Sigmoid colon (tissue), 7 donors: ENCODE measurements around the gene ZSWIM2. TPM values are rescaled to one million over a fixed set of nuclear protein-coding genes. Genes with fewer than 3 reads are reported as not detected.
"Not testable (repeated sequence)": the region's sequence is repeated elsewhere in the genome, so short reads cannot be mapped to it uniquely, and the experiment has no call there.

Experiments used
- DNase-seq: peaks from one replicate; pipeline ENCODE4 v3.0.0-alpha.2; 2019
- H3K27ac ChIP-seq, 4 donors: fragments of 200-600 bp; sonication (generic); one replicate each; pipeline ENCODE4 v1.5.1; 2016 to 2019; ENCODE audit warnings: mild to moderate bottlenecking in 1 of 4
- H3K27me3 ChIP-seq, 3 donors: fragments of 200-600 bp; sonication (generic); one replicate each; pipeline ENCODE4 v1.5.1; 2019; ENCODE audit warnings: mild to moderate bottlenecking in 1 of 3
- H3K36me3 ChIP-seq, 4 donors: fragments of 200-600 bp; sonication (generic); one replicate each; pipeline ENCODE4 v1.5.1; 2016 to 2019
- H3K4me1 ChIP-seq, 4 donors: fragments of 200-600 bp; sonication (generic); one replicate each; pipeline ENCODE4 v1.5.1; 2017 to 2019
- H3K4me3 ChIP-seq, 4 donors: fragments of 200-600 bp; sonication (generic); one replicate each; pipeline ENCODE4 v1.5.1; 2017 to 2019; ENCODE audit warnings: mild to moderate bottlenecking in 2 of 4, moderate library complexity in 1 of 4
- H3K9me3 ChIP-seq, 4 donors: fragments of 200-600 bp in 3 of 4; sonication (generic) in 3 of 4; one replicate each; pipeline versions ENCODE4 v1.5.1 to v1.6.1; 2013 to 2019
- EP300 ChIP-seq, 4 donors: sonication (generic); formaldehyde crosslinking; IDR thresholded peaks; one replicate each; pipeline ENCODE4 v1.6.1; 2017; ENCODE audit warnings: antibody characterized with exemption in 4 of 4
- POLR2A ChIP-seq, 2 donors: fragments of 450-650 bp; IDR thresholded peaks; one replicate each; pipeline ENCODE4 v1.6.1; 2016; ENCODE audit warnings: antibody characterized with exemption in 2 of 2, mild to moderate bottlenecking in 2 of 2, moderate library complexity in 2 of 2
- POLR2AphosphoS5 ChIP-seq, 4 donors: sonication (generic); formaldehyde crosslinking; IDR thresholded peaks; one replicate each; pipeline ENCODE4 v1.6.1; 2017; ENCODE audit warnings: antibody characterized with exemption in 4 of 4
- WGBS, 2 donors: extraction: QIAGEN DNeasy Blood & Tissue Kit; methylation state at CpG; one replicate each; pipeline ENCODE4 v1.1.7; 2013; 5-methylcytosine and 5-hydroxymethylcytosine counted together
- intact Hi-C: fragments of 100-400 bp; cut with DNase I; formaldehyde crosslinking; loops from one replicate; pipeline ENCODE4 v1.15.1; 2023
- polyA plus RNA-seq, 3 donors: library from polyadenylated mRNA; stranded (reverse); fragments of 200-250 nt; gene quantifications; one replicate each; pipeline ENCODE4 v1.2.3, GENCODE V29; 2013
- total RNA-seq, 4 donors: library from RNA; depleted of rRNA; stranded (reverse); fragments of >200 nt; gene quantifications; one replicate each; pipeline ENCODE4 v1.1.0, GENCODE V29; 2016
- TF ChIP-seq, protein P1 (sequence below), 4 experiments: fragments of 450-650 bp in 3 of 4; fragments of 200-600 bp in 1 of 4; IDR thresholded peaks; one replicate each; pipeline ENCODE4 v1.5.1; 2016 to 2019; ENCODE audit warnings: antibody characterized with exemption in 4 of 4, mild to moderate bottlenecking in 3 of 4, moderate library complexity in 2 of 4
- donor health status: healthy with polysubstance abuse.
- donor health status: Bipolar disorder and iron deficiency.
- donor health status: healthy.

Gene ZSWIM2, protein sequence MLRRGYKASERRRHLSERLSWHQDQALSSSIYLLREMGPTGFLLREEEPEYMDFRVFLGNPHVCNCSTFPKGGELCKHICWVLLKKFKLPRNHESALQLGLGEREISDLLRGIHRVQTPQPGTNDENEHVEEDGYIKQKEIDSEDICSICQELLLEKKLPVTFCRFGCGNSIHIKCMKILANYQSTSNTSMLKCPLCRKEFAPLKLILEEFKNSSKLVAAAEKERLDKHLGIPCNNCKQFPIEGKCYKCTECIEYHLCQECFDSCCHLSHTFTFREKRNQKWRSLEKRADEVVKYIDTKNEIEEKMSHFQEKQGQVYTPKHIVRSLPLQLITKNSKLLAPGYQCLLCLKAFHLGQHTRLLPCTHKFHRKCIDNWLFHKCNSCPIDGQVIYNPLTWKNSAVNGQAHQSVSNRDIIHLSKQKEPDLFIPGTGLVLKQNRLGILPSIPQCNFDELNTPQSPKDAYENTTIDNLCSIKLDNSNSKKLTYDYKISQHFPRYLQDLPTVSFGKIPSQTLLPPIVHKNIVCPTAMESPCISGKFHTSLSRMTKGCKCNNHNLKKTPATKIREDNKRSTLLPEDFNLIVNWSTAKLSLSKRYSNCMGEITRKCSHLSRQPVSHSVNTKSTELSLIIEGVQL
- total RNA-seq (not detected), polyA plus RNA-seq (not detected)

DNA sequence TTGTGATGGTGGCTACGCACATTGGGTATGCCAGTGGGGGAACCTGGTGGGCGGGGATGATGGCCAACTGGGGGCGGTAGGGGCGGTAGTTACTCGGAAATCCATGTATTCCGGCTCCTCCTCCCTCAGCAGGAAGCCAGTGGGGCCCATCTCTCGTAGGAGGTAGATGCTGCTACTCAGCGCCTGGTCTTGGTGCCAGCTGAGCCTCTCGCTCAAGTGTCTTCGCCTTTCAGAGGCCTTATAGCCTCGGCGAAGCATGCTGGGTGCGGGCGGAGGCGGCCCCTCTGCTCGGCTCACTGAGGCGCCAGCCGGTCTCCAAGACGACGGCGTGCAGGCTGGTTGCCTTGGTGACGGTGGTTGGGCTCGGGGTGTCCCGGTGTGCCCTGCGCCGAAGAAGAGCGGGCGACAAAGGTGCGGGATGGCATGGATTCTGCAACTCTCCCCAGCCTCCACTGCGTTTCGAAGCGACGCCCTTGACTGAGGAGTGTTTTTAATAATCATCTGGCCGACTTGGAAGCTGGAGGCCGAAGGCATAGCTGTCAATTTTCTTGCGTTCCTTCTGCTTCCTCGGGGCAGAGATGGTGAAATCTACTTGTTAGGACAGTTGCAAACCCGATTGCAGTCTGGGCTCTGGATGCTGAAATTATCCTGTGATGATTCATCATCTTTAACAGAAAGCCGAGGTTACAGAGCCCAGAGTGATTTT lies at the start of gene ZSWIM2:
TSS of gene ZSWIM2 (minus strand) at position 298 of the 706 bp plus-strand sequence. CDS start at position 258, 40 bp downstream.
- H3K27ac ChIP-seq, result peak within 1 kb of the TSS in 1 of 4 donors; percentile 5
- intact Hi-C loops, result no loop called here
- peaks cover 0 to 4% (median 0%) of the 10 kb centered on the region in 4 donors for H3K9me3 ChIP-seq
- peak; percentile 70 for DNase-seq
- peaks cover 0 to 10% (median 8%) of the 10 kb centered on the region in 4 donors for H3K4me1 ChIP-seq
- H3K36me3 ChIP-seq, result no peaks in the 10 kb centered on the region
- WGBS, 2 donors, result 4 to 10% methylated on average over 39 of the region's 39 CpGs
- no peaks in the 10 kb centered on the region for H3K27me3 ChIP-seq
- H3K4me3 ChIP-seq, result peak within 1 kb of the TSS; percentile 9 to 48 (median 40)
- TF ChIP-seq POLR2AphosphoS5 (IDR thresholded peaks at IDR 0.05), result no peak
- TF ChIP-seq, protein P1, sequence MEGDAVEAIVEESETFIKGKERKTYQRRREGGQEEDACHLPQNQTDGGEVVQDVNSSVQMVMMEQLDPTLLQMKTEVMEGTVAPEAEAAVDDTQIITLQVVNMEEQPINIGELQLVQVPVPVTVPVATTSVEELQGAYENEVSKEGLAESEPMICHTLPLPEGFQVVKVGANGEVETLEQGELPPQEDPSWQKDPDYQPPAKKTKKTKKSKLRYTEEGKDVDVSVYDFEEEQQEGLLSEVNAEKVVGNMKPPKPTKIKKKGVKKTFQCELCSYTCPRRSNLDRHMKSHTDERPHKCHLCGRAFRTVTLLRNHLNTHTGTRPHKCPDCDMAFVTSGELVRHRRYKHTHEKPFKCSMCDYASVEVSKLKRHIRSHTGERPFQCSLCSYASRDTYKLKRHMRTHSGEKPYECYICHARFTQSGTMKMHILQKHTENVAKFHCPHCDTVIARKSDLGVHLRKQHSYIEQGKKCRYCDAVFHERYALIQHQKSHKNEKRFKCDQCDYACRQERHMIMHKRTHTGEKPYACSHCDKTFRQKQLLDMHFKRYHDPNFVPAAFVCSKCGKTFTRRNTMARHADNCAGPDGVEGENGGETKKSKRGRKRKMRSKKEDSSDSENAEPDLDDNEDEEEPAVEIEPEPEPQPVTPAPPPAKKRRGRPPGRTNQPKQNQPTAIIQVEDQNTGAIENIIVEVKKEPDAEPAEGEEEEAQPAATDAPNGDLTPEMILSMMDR (IDR thresholded peaks at IDR 0.05), result no peak
- no peak for TF ChIP-seq POLR2A (IDR thresholded peaks at IDR 0.05)

DNA sequence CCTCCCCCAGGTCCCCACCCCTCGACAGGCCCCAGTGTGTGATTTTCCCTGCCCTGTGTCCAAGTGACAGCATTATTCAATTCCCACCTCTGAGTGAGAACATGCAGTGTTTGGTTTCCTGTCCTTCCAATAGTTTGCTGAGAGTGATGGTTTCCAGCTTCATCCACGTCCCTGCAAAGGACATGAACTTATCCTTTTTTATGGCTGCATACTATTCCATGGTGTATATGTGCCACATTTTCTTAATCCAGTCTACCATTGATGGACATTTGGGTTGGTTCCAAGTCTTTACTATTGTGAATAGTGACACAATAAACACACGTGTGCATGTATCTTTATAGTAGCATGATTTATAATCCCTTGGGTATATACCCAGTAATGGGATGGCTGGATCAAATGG lies 47.2 kb upstream of the ZSWIM2 start:
- H3K9me3 ChIP-seq, H3K27ac ChIP-seq, H3K4me1 ChIP-seq, DNase-seq, H3K36me3 ChIP-seq, intact Hi-C loops, H3K27me3 ChIP-seq, H3K4me3 ChIP-seq: not testable (repeated sequence)
- 62 to 92% methylated on average over 3 of the region's 3 CpGs for WGBS, 2 donors

DNA sequence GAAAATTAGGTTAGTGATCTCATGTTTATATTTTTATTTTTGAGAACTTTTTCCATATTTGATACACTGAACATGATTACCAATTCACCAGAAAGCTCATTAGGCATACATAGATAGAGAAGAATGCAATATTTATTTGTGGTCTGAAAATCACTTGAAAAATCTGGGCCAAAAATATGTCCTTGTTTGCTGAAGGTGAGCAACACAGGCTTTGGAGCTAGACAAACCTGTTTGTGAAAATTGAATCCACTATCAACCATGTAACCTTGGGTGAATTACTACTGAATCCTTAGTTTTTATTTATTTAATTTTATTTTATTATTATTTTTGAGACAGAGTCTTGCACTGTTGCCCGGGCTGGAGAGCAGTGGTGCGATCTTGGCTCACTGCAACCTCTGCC lies 46.5 kb upstream of the ZSWIM2 start:
- no peaks in the 10 kb centered on the region for H3K36me3 ChIP-seq
- WGBS, 2 donors, result 95 to 96% methylated on average over 2 of the region's 2 CpGs
- no peak for DNase-seq
- H3K4me1 ChIP-seq, result no peaks in the 10 kb centered on the region
- intact Hi-C loops, result no loop called here
- H3K4me3 ChIP-seq, result no peak overlapping the region
- no peaks in the 10 kb centered on the region for H3K9me3 ChIP-seq
- TF ChIP-seq, protein P1 (IDR thresholded peaks at IDR 0.05), result no peak
- TF ChIP-seq POLR2A (IDR thresholded peaks at IDR 0.05) (no peak), POLR2AphosphoS5 (IDR thresholded peaks at IDR 0.05) (no peak), EP300 (IDR thresholded peaks at IDR 0.05) (no peak)
- no peak overlapping the region for H3K27ac ChIP-seq
- H3K27me3 ChIP-seq, result no peaks in the 10 kb centered on the region

DNA sequence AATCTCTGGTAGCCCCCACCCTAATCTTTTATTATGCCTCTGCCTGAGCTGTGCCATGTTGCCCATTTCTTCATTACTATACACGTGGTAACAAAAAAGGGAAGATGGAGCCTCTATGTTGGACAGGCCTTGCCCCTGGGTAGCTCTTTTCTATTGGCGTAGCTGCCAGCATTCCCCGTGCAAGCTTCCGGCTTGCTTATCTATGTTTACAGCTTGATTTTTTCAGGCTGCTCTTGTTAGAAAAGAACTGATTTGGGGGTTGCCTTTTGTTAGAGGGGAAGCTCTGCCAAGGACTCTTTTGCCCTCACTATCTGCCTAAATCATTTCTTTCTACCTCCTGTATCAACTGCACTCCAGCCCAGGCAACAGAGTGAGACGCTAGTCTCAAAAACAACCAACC lies 45.5 kb upstream of the ZSWIM2 start:
- H3K4me3 ChIP-seq, result no peak overlapping the region
- no peaks in the 10 kb centered on the region for H3K9me3 ChIP-seq
- no peak overlapping the region for H3K27ac ChIP-seq
- intact Hi-C loops, result no loop called here
- no peak for DNase-seq
- no peaks in the 10 kb centered on the region for H3K4me1 ChIP-seq
- TF ChIP-seq POLR2AphosphoS5 (IDR thresholded peaks at IDR 0.05) (no peak), EP300 (IDR thresholded peaks at IDR 0.05) (no peak), POLR2A (IDR thresholded peaks at IDR 0.05) (no peak)
- TF ChIP-seq, protein P1 (IDR thresholded peaks at IDR 0.05), result no peak
- H3K27me3 ChIP-seq, result no peaks in the 10 kb centered on the region
- no peaks in the 10 kb centered on the region for H3K36me3 ChIP-seq
- 69 to 70% methylated on average over 5 of the region's 5 CpGs for WGBS, 2 donors

DNA sequence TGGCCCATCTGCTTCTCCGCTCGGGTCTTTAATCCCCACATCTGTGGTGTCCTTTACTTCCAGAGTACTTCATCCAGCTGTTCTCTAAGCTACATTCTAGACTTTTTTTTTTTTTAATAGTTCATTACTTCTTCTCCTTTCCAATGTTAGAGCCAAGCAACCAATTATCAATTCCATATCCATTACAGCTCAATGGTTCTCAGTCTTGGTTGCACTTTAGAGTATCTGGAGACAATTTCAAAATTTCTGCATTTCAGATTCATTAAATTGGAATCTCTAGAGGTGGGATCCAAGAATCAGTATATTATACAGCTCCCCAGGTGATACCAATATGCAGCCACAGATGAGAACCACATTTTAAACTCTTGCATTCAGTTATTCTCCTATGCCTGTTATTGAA lies 43.9 kb upstream of the ZSWIM2 start:
- Histone ChIP-seq H3K4me3 (no peak overlapping the region), H3K9me3 (no peaks in the 10 kb centered on the region), H3K27ac (no peak overlapping the region), H3K36me3 (no peaks in the 10 kb centered on the region), H3K27me3 (no peaks in the 10 kb centered on the region), H3K4me1 (no peaks in the 10 kb centered on the region)
- DNase-seq, result no peak
- TF ChIP-seq POLR2AphosphoS5 (IDR thresholded peaks at IDR 0.05) (no peak), POLR2A (IDR thresholded peaks at IDR 0.05) (no peak), EP300 (IDR thresholded peaks at IDR 0.05) (no peak)
- TF ChIP-seq, protein P1 (IDR thresholded peaks at IDR 0.05), result no peak
- WGBS, 2 donors, result 89 to 96% methylated on average over 2 of the region's 2 CpGs
- intact Hi-C loops, result no loop called here
